Measurements from ENCODE around the gene OLA1.

The OLA1 gene

GRCh38 chr2:174181368-174181767, 67.0 kb downstream of the OLA1 start:
- TF ChIP-seq EZH2phosphoT487 (conservative IDR thresholded peaks at IDR 0.05; ENCODE audit: low read length) (no peak), CTCF (IDR thresholded peaks at IDR 0.05; ENCODE audit: insufficient read depth, low read length, poor library complexity, severe bottlenecking) (no peak)
- H4K20me1 ChIP-seq (ENCODE audit: low read depth, low read length): no peaks in the 10 kb centered on the region
- H3K27ac ChIP-seq (ENCODE audit: low read depth, low read length): no peak overlapping the region
- H3K4me3 ChIP-seq (ENCODE audit: insufficient read depth, low read length, poor library complexity, severe bottlenecking): no peak overlapping the region
- no peaks in the 10 kb centered on the region for H3K9me2 ChIP-seq (replicated peaks; ENCODE audit: insufficient read depth, low read length)
- no peaks in the 10 kb centered on the region for H3F3A ChIP-seq (ENCODE audit: insufficient read depth)
- peaks cover 3% of the 10 kb centered on the region; the same call in 1 of the 2 replicates for H3K36me3 ChIP-seq (ENCODE audit: low read length)
- no peaks in the 10 kb centered on the region for H3K27me3 ChIP-seq (ENCODE audit: low read length)
- no peaks in the 10 kb centered on the region for H3K9me3 ChIP-seq (ENCODE audit: insufficient read depth, low read length)
- no peak overlapping the region for H3K4me2 ChIP-seq (ENCODE audit: low read depth, low read length, poor library complexity, severe bottlenecking)
- no peak overlapping the region for H3K9ac ChIP-seq (ENCODE audit: low read length)
- H2AFZ ChIP-seq (ENCODE audit: low read depth, low read length, severe bottlenecking): no peak overlapping the region
- H3K79me2 ChIP-seq (ENCODE audit: insufficient read depth, low read length): peaks cover 38% of the 10 kb centered on the region; the same call in 1 of the 2 replicates

- no peak overlapping the region for H3K4me2 ChIP-seq (ENCODE audit: low read depth, low read length, poor library complexity, severe bottlenecking)
- TF ChIP-seq CTCF (IDR thresholded peaks at IDR 0.05; ENCODE audit: insufficient read depth, low read length, poor library complexity, severe bottlenecking) (no peak), EZH2phosphoT487 (conservative IDR thresholded peaks at IDR 0.05; ENCODE audit: low read length) (no peak)
- H2AFZ ChIP-seq (ENCODE audit: low read depth, low read length, severe bottlenecking): no peak overlapping the region
- H3K79me2 ChIP-seq (ENCODE audit: insufficient read depth, low read length): peaks cover 35% of the 10 kb centered on the region; the same call in 1 of the 2 replicates
- no peak overlapping the region for H3K4me3 ChIP-seq (ENCODE audit: insufficient read depth, low read length, poor library complexity, severe bottlenecking)
- no peaks in the 10 kb centered on the region for H3K9me3 ChIP-seq (ENCODE audit: insufficient read depth, low read length)
- no peaks in the 10 kb centered on the region for H3K27me3 ChIP-seq (ENCODE audit: low read length)
- no peak overlapping the region for H3K9ac ChIP-seq (ENCODE audit: low read length)
- H3K9me2 ChIP-seq (replicated peaks; ENCODE audit: insufficient read depth, low read length): no peaks in the 10 kb centered on the region
- peaks cover 8% of the 10 kb centered on the region for H3K36me3 ChIP-seq (ENCODE audit: low read length)
- H3K27ac ChIP-seq (ENCODE audit: low read depth, low read length): no peak overlapping the region
- no peaks in the 10 kb centered on the region for H3F3A ChIP-seq (ENCODE audit: insufficient read depth)
- no peaks in the 10 kb centered on the region for H4K20me1 ChIP-seq (ENCODE audit: low read depth, low read length)
Measured at GRCh38 chr2:174180726-174181236, 67.6 kb downstream of the OLA1 start.

GRCh38 chr2:174180165-174180724, 68.1 kb downstream of the OLA1 start:
- no peaks in the 10 kb centered on the region for H4K20me1 ChIP-seq (ENCODE audit: low read depth, low read length)
- no peaks in the 10 kb centered on the region for H3F3A ChIP-seq (ENCODE audit: insufficient read depth)
- H2AFZ ChIP-seq (ENCODE audit: low read depth, low read length, severe bottlenecking): no peak overlapping the region
- H3K27ac ChIP-seq (ENCODE audit: low read depth, low read length): no peak overlapping the region
- peaks cover 33% of the 10 kb centered on the region; the same call in 1 of the 2 replicates for H3K79me2 ChIP-seq (ENCODE audit: insufficient read depth, low read length)
- TF ChIP-seq EZH2phosphoT487 (conservative IDR thresholded peaks at IDR 0.05; ENCODE audit: low read length) (no peak), CTCF (IDR thresholded peaks at IDR 0.05; ENCODE audit: insufficient read depth, low read length, poor library complexity, severe bottlenecking) (no peak)
- H3K4me3 ChIP-seq (ENCODE audit: insufficient read depth, low read length, poor library complexity, severe bottlenecking): no peak overlapping the region
- H3K9me3 ChIP-seq (ENCODE audit: insufficient read depth, low read length): no peaks in the 10 kb centered on the region
- H3K9ac ChIP-seq (ENCODE audit: low read length): no peak overlapping the region
- peaks cover 12% of the 10 kb centered on the region for H3K36me3 ChIP-seq (ENCODE audit: low read length)
- H3K27me3 ChIP-seq (ENCODE audit: low read length): no peaks in the 10 kb centered on the region
- H3K9me2 ChIP-seq (replicated peaks; ENCODE audit: insufficient read depth, low read length): no peaks in the 10 kb centered on the region
- no peak overlapping the region for H3K4me2 ChIP-seq (ENCODE audit: low read depth, low read length, poor library complexity, severe bottlenecking)
